ENCODE measurements around the gene LRBA.

LRBA gene

GRCh38 chr4:150906987-150907633 is 108.0 kb downstream of the LRBA start:
- TF ChIP-seq CTCF (conservative IDR thresholded peaks at IDR 0.05; ENCODE audit: low read depth, low read length) = no peak
- DNase-seq (ENCODE audit: low read depth) = no peak

GRCh38 chr4:150904671-150905070 is 110.4 kb downstream of the LRBA start:
- no peak for DNase-seq (ENCODE audit: low read depth)
- TF ChIP-seq CTCF (conservative IDR thresholded peaks at IDR 0.05; ENCODE audit: low read depth, low read length) = no peak
- H3K4me3 ChIP-seq (ENCODE audit: low read length) = no peak overlapping the region

More at GRCh38 chr4:150906987-150907633, 108.0 kb downstream of the LRBA start:
- no peak overlapping the region for H3K4me3 ChIP-seq (ENCODE audit: low read length)

- TF ChIP-seq CTCF (conservative IDR thresholded peaks at IDR 0.05; ENCODE audit: low read depth, low read length) = no peak
- H3K4me3 ChIP-seq (ENCODE audit: low read length) = no peak overlapping the region
- no peak for DNase-seq (ENCODE audit: low read depth)
Observed at GRCh38 chr4:150903603-150904002, 111.5 kb downstream of the LRBA start.

GRCh38 chr4:150896497-150896896 is 118.6 kb downstream of the LRBA start:
- TF ChIP-seq CTCF (conservative IDR thresholded peaks at IDR 0.05; ENCODE audit: low read depth, low read length) = no peak
- H3K4me3 ChIP-seq (ENCODE audit: low read length) = no peak overlapping the region
- no peak for DNase-seq (ENCODE audit: low read depth)

GRCh38 chr4:150890246-150890645 is 124.8 kb downstream of the LRBA start:
- peak; percentile 29 for DNase-seq (ENCODE audit: low read depth)
- no peak for TF ChIP-seq CTCF (conservative IDR thresholded peaks at IDR 0.05; ENCODE audit: low read depth, low read length)
- no peak overlapping the region for H3K4me3 ChIP-seq (ENCODE audit: low read length)

GRCh38 chr4:150889306-150889705 is 125.8 kb downstream of the LRBA start:
- no peak overlapping the region for H3K4me3 ChIP-seq (ENCODE audit: low read length)
- no peak for TF ChIP-seq CTCF (conservative IDR thresholded peaks at IDR 0.05; ENCODE audit: low read depth, low read length)
- DNase-seq (ENCODE audit: low read depth) = no peak

- H3K4me3 ChIP-seq (ENCODE audit: low read length) = no peak overlapping the region
- no peak for TF ChIP-seq CTCF (conservative IDR thresholded peaks at IDR 0.05; ENCODE audit: low read depth, low read length)
- DNase-seq (ENCODE audit: low read depth) = no peak
Observed at GRCh38 chr4:150888625-150889024, 126.5 kb downstream of the LRBA start.
